LNCaP clone FGC (cell line): ENCODE measurements around the gene IGFBP2.
A peak's percentile ranks its signal among the peaks of the same experiment; 100 is the strongest.
"Not testable (repeated sequence)": the region's sequence is repeated elsewhere in the genome, so short reads cannot be mapped to it uniquely, and the experiment has no call there.

Experiments
- DNase-seq: peaks from one replicate; pipeline ENCODE4 v3.0.0-alpha.2; 2011; ENCODE audit warnings: low read depth
- H3K4me3 ChIP-seq: 2 replicates; pipeline ENCODE4 v1.5.1; 2011; ENCODE audit warnings: mild to moderate bottlenecking, low read depth, low read length, control low read depth
- TF ChIP-seq, protein P1 (sequence below): IDR thresholded peaks from 2 replicates; pipeline ENCODE4 v1.5.1; 2012; ENCODE audit warnings: mild to moderate bottlenecking; ENCODE audit not compliant: control insufficient read depth, insufficient read depth; ENCODE audit errors: extremely low read depth

Gene IGFBP2

DNA sequence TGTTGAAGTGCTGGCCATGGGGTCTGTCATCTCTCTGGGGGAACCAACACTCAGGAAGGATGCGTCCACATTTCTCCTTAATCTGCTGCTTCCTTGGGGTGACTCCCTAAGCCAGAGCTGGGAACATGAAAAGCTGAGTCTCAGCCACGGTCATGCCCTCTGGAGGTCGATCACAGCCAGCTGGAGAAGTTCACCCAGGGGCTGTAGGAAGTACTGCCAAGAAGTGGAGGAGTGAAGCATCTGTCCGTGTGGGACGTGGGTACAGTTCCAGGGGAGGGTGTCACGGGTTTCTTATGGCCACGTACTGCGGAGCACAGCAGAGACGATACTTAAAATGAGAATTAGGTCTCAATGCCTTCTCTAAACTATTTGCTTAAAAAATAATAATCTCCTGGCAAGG is 42.4 kb upstream of the IGFBP2 start:
- DNase-seq = no peak
- no peak overlapping the region for H3K4me3 ChIP-seq
- TF ChIP-seq, protein P1, sequence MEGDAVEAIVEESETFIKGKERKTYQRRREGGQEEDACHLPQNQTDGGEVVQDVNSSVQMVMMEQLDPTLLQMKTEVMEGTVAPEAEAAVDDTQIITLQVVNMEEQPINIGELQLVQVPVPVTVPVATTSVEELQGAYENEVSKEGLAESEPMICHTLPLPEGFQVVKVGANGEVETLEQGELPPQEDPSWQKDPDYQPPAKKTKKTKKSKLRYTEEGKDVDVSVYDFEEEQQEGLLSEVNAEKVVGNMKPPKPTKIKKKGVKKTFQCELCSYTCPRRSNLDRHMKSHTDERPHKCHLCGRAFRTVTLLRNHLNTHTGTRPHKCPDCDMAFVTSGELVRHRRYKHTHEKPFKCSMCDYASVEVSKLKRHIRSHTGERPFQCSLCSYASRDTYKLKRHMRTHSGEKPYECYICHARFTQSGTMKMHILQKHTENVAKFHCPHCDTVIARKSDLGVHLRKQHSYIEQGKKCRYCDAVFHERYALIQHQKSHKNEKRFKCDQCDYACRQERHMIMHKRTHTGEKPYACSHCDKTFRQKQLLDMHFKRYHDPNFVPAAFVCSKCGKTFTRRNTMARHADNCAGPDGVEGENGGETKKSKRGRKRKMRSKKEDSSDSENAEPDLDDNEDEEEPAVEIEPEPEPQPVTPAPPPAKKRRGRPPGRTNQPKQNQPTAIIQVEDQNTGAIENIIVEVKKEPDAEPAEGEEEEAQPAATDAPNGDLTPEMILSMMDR = no peak

GRCh38 chr2:216591480-216591879 is 41.7 kb upstream of the IGFBP2 start:
- no peak for DNase-seq
- TF ChIP-seq, protein P1 = no peak
- no peak overlapping the region for H3K4me3 ChIP-seq

DNA sequence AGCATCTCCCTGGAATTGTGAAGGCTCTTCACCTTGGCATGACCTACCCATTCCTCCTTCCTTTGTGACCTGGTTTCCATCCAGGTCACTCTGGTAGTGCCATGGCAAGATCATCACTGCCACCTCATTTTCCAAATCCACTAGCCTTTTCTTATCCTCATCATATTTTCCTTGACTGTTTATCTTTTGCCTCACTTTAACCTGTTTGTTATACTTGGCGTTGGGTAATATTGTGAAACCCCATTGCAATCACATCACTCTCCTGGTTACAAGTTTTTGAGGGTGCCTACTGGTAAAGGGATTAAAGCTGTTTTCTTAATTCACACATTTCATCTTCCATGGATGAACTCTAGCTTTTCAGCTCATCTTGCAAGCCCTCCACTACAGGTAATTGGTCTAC is 39.1 kb upstream of the IGFBP2 start:
- TF ChIP-seq, protein P1 = no peak
- DNase-seq = no peak
- H3K4me3 ChIP-seq = no peak overlapping the region

DNA sequence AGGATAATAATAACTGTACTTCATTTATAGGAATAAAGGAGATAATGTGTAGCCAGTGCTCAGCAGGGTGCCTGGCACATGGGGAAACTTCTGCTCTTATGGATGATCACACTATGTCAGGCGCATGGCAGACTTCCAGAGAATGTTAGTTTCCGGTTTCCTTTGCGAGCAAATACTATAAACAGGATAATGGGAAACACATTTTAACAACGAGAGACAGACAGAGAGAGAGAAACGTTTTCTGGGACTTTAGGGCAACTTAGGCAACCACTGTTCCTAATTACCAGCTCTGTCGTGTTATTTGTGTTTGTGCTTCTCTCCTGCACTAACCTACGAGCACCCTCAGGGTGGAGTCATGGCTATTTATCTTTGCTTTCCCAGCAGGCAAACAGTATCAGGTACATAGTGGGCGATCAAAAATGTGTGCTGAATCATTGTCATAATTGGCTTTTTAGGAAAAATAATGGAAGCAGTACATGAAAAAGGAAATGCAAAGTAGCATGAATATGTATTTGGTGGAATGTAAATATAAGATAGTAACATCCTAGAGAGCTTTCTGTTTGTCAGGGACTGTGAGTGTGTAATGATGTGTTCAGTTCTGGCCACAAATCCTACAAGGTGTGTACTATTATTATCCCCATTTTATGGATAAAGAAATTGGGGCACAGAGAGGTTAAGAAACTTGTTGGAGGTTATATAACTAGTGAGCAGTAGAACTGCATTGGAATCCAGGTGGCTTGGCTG is 36.8 kb upstream of the IGFBP2 start:
- DNase-seq = peak; percentile 93
- TF ChIP-seq, protein P1 = no peak
- H3K4me3 ChIP-seq = peak overlapping the region; percentile 37

- peak overlapping the region; percentile 37; the same call in 1 of the 2 replicates for H3K4me3 ChIP-seq
- no peak for DNase-seq
- TF ChIP-seq, protein P1 = no peak
These were observed 36.2 kb upstream of the IGFBP2 start for GRCh38 chr2:216596980-216597509.

DNA sequence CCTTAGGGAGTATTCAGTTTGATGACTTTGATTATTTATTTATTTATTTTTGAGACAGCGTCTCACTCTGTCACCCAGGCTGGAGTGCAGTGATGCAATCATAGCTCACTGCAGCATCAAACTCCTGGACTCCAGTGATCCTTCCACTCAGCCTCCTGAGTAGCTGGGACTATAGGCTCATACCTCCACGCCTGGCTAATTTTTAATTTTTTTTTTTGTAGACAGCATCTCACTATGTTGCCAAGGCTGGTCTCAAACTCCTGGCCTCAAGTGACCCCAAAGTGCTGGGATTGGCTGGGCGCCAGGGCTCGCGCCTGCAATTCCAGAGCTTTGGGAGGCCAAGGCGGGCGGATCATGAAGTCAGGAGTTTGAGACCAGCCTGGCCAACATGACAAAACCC is 35.4 kb upstream of the IGFBP2 start:
- not testable (repeated sequence) for DNase-seq, H3K4me3 ChIP-seq

DNA sequence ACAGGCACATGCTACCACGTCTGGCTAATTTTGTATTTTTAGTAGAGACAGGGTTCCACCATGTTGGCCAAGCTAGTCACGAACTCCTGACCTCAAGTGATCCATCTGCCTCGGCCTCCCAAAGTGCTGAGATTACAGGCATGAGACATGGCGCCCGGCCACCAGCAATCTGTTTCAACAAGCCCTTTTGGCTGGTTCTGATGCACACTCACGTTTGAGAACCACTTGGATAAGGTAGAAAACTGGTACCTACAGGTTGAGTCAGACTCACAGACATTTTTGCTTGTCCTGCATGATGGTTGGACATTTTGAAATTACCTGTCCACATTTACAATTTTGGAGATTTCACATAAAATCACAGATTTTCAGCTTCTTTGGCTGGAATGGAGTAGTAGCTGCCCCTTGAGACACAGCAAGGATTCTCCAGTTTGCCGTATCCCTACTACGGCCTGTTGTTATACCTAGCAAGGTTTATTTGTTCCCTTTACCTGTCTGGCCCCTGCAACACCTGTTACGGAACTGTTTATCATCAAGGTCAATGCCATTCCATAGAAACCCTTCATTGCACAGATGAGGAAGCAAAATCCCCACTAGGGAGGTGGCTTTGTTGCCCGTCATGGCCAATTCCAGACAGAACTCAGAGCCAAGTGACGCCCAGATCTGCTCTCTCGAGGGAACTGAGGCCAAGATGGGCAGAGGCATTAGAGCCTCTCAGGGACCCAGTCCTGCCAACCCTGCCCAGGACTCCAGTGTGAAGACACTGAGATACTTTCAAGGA is 31.4 kb upstream of the IGFBP2 start:
- DNase-seq = no peak
- TF ChIP-seq, protein P1 = no peak
- no peak overlapping the region for H3K4me3 ChIP-seq
